Osteoblast (primary cell): ENCODE measurements around the gene CELF5. TPM values are rescaled to one million over a fixed set of nuclear protein-coding genes. Genes with fewer than 3 reads are reported as not detected.

Experiments used
- DNase-seq: peaks from one replicate; pipeline ENCODE4 v3.0.0; 2011; ENCODE audit warnings: low spot score, mixed read lengths; ENCODE audit not compliant: insufficient read length; ENCODE audit errors: missing footprints
- H2AFZ ChIP-seq: 2 replicates; pipeline ENCODE4 v1.6.0; 2011; ENCODE audit warnings: mild to moderate bottlenecking, low read length
- H3K27ac ChIP-seq: 2 replicates; pipeline ENCODE4 v1.5.1; 2011; ENCODE audit warnings: mild to moderate bottlenecking, low read depth, low read length, moderate library complexity
- H3K27me3 ChIP-seq: 2 replicates; pipeline ENCODE4 v1.6.0; 2012; ENCODE audit warnings: mild to moderate bottlenecking, control low read depth, inconsistent platforms, low read length, moderate library complexity; ENCODE audit not compliant: insufficient read depth
- H3K36me3 ChIP-seq: 2 replicates; pipeline ENCODE4 v1.5.1; 2011; ENCODE audit warnings: mild to moderate bottlenecking, low read length, control low read depth, moderate library complexity; ENCODE audit not compliant: insufficient read depth
- H3K4me1 ChIP-seq: 2 replicates; pipeline ENCODE4 v1.5.1; 2011; ENCODE audit warnings: mild to moderate bottlenecking, low read length, control low read depth, moderate library complexity; ENCODE audit not compliant: insufficient read depth
- H3K4me2 ChIP-seq: 2 replicates; pipeline ENCODE4 v1.6.0; 2011; ENCODE audit warnings: mild to moderate bottlenecking, low read length; ENCODE audit not compliant: insufficient read depth
- H3K4me3 ChIP-seq: fragments of 200-600 bp; sonication (generic); 3 replicates; pipeline ENCODE4 v1.5.1; 2012; ENCODE audit warnings: mild to moderate bottlenecking, low read length, inconsistent platforms; ENCODE audit not compliant: insufficient read depth
- H3K79me2 ChIP-seq: 2 replicates; pipeline ENCODE4 v1.6.0; 2012; ENCODE audit warnings: mild to moderate bottlenecking, low read length, control low read depth, inconsistent platforms; ENCODE audit not compliant: insufficient read depth
- H3K9me3 ChIP-seq: 2 replicates; pipeline ENCODE4 v1.5.1; 2011; ENCODE audit warnings: low read depth, low read length, control low read depth
- H4K20me1 ChIP-seq: 2 replicates; pipeline ENCODE4 v1.6.0; 2012; ENCODE audit warnings: mild to moderate bottlenecking, low read length, control low read depth; ENCODE audit not compliant: insufficient read depth
- CTCF ChIP-seq: IDR thresholded peaks from 2 replicates; pipeline ENCODE4 v1.5.1; 2011; ENCODE audit warnings: mild to moderate bottlenecking, low read depth, low read length, moderate library complexity; ENCODE audit errors: extremely low read depth
- total RNA-seq: library from RNA; depleted of rRNA; stranded (reverse); fragments of >200 nt; gene quantifications from 2 replicates; pipeline ENCODE4 v1.2.3, GENCODE V29; 2012

The CELF5 gene
- total RNA-seq, 1 donor = not detected

DNA sequence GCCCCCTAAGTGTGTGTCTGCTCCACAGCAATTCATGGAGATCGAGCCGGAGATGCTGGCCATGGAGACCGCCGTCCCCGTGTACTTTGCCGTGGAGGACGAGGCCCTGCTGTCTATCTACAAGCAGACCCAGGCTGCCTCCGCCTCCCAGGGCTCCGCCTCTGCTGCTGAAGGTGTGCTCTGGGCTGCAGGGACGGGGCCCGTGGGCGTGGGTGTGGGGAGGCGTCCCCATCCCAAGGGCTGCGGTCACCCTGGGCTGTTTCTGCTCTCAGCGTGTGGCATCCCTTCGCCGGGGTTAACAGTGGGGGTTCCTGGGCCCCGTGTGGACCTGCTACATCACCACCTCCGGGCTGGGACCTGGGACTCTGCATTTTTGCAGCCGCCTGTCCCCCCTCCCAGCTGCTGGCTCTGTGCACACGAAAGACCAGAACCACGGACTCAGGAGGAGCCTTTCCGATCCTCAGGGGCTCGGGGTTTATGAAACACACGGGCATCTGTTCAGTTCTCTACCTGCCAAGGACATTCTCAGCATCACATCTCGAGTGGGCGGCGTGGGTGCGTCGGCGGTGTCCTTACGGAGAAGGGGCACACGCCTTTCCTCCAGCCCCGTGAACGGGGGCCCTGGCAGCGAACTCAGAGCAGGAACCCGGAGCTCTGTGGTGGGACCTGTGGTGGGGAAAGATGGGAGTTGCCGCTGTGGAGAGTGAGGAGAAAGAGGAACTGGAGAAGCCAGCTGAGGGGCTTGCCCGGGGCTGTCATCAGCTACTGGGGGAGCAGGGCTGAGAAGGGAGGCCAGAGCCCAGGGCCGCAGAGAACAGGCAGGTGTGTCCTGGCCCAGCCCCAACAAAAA is 31.0 kb upstream of the CELF5 start:
- no peak overlapping the region for H3K4me3 ChIP-seq
- no peak overlapping the region for H3K27ac ChIP-seq
- H4K20me1 ChIP-seq = peaks cover 17% of the 10 kb centered on the region
- no peak overlapping the region for H2AFZ ChIP-seq
- no peak for DNase-seq
- no peak overlapping the region for H3K4me2 ChIP-seq
- no peaks in the 10 kb centered on the region for H3K9me3 ChIP-seq
- no peak for TF ChIP-seq CTCF
- no peaks in the 10 kb centered on the region for H3K36me3 ChIP-seq
- no peaks in the 10 kb centered on the region for H3K4me1 ChIP-seq
- peaks cover 51% of the 10 kb centered on the region for H3K79me2 ChIP-seq
- H3K27me3 ChIP-seq = no peaks in the 10 kb centered on the region

DNA sequence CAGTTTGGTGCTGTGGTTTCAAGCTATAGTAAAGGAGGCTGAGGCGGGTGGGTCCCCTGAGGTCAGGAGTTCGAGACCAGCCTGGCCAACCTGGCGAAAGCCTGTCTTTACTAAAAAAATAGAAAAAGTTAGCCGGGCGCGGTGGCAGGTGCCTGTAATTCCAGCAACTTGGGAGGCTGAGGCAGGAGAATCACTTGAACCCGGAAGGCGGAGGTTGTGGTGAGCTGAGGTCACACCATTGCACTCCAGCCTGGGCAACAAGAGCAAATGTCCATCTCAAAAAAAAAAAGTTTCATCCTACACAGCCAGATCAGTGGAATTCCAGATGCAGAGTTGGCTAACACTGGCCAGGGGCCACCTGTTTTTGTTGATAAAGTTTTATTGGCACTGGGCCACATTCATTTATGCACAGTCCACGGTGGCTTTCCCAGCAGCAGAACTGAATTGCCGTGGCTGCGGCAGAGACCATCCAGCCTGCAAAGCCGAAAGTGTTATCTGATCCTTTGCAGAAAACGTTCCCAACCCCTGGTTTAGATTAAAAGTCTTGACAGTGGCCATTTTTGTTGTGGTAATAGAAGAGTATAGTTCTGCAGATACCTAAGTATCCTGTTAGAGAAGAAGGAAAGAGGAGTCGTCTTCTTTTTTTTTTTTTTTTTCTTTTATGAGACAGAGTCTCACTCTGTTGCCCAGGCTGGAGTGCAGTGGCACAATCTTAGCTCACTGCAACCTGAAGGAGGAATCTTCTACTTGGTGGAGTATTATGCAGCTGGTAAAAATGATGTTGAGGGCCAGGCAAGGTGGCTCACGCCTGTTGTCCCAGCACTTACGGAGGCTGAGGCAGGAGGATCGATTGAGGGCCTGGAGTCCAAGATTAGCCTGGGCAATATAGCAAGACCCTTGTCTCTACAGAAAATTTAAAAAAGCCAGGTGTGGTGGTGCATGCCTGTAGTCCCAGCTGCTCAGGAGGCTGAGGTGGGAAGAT is 30.1 kb upstream of the CELF5 start:
- Histone ChIP-seq H3K36me3 (peaks cover 4% of the 10 kb centered on the region), H2AFZ (no peak overlapping the region), H4K20me1 (peaks cover 9% of the 10 kb centered on the region), H3K9me3 (no peaks in the 10 kb centered on the region), H3K4me2 (no peak overlapping the region), H3K27me3 (no peaks in the 10 kb centered on the region), H3K27ac (no peak overlapping the region), H3K4me3 (no peak overlapping the region), H3K79me2 (peaks cover 42% of the 10 kb centered on the region), H3K4me1 (no peaks in the 10 kb centered on the region)
- no peak for DNase-seq
- no peak for TF ChIP-seq CTCF

DNA sequence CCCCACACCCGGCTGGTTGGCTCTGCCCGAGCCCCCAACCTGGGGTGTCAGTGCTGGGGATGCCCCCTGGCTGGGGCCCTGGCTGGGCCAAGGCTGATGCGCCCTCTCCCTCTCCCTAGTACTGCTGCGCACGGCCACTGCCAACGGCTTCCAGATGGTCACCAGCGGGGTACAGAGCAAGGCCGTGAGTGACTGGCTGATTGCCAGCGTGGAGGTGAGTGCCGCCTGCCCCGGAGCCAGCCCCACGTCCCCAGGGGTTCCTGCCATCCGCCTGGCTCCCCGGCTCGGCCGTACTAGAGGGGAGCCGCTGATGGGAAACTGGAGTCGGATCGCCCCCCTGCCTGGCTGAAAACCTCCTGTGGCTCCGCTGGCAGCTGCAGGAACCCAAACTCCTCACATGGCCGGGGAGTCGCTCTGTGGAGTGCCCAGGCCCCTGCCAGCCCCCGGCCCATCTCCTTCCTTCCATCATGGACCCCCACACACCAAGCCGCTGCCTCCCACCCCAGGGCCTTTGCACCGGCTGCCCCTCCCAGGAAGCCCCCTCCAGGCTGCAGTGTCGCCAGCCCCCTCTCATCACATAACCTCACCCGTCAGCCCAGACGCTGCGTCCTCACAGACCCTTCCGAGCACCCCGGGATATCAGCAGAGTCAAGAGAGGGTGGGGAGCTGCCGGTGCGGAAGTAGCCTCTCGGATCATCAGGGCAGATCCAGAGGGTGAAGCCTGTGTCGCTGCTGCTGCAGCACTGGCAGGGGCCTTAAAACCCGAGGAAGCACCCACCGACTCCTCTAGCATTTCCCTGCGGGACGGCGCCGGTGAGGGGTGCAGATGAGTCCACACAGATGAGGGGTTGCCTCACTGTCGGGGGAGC is 28.2 kb upstream of the CELF5 start:
- H3K4me2 ChIP-seq = no peak overlapping the region
- H3K9me3 ChIP-seq = no peaks in the 10 kb centered on the region
- H3K27me3 ChIP-seq = no peaks in the 10 kb centered on the region
- peaks cover 3% of the 10 kb centered on the region for H4K20me1 ChIP-seq
- H3K79me2 ChIP-seq = peaks cover 23% of the 10 kb centered on the region
- H3K4me1 ChIP-seq = no peaks in the 10 kb centered on the region
- no peak overlapping the region for H2AFZ ChIP-seq
- H3K27ac ChIP-seq = no peak overlapping the region
- no peak for DNase-seq
- no peak for TF ChIP-seq CTCF
- H3K4me3 ChIP-seq = no peak overlapping the region
- peaks cover 4% of the 10 kb centered on the region for H3K36me3 ChIP-seq
